Measurements from ENCODE around the gene PHEX.

PHEX gene

GRCh38 chrX:22159071-22159470, 126.9 kb downstream of the PHEX start:
- no peak for DNase-seq

GRCh38 chrX:22163326-22163725, 131.2 kb downstream of the PHEX start:
- DNase-seq, result no peak

GRCh38 chrX:22164770-22165388, 132.8 kb downstream of the PHEX start:
- DNase-seq, result no peak

- DNase-seq, result no peak
Measured at GRCh38 chrX:22165732-22166457, 133.8 kb downstream of the PHEX start.

- DNase-seq, result peak; percentile 1
Measured at GRCh38 chrX:22171287-22172060, 139.3 kb downstream of the PHEX start.

- DNase-seq, result no peak
Measured at GRCh38 chrX:22173966-22174365, 141.8 kb downstream of the PHEX start.

- peak; percentile 11 for DNase-seq
Measured at GRCh38 chrX:22177950-22178515, 145.9 kb downstream of the PHEX start.

- DNase-seq, result no peak
Measured at GRCh38 chrX:22184096-22184495, 152.0 kb downstream of the PHEX start.

GRCh38 chrX:22186165-22186564, 154.0 kb downstream of the PHEX start:
- DNase-seq, result no peak

- DNase-seq, result peak; percentile 60
Measured at GRCh38 chrX:22192419-22193060, 160.4 kb downstream of the PHEX start.

GRCh38 chrX:22193851-22194659, 161.9 kb downstream of the PHEX start:
- DNase-seq, result no peak

- no peak for DNase-seq
Measured at GRCh38 chrX:22194660-22194945, 162.5 kb downstream of the PHEX start.

- no peak for DNase-seq
Measured at GRCh38 chrX:22196149-22196548, 164.0 kb downstream of the PHEX start.

- DNase-seq, result no peak
Measured at GRCh38 chrX:22202251-22202650, 170.1 kb downstream of the PHEX start.

- DNase-seq, result no peak
Measured at GRCh38 chrX:22203186-22203585, 171.1 kb downstream of the PHEX start.

- DNase-seq, result no peak
Measured at GRCh38 chrX:22206781-22207180, 174.7 kb downstream of the PHEX start.

- no peak for DNase-seq
Measured at GRCh38 chrX:22220941-22221340, 188.8 kb downstream of the PHEX start.

GRCh38 chrX:22234380-22234779, 202.3 kb downstream of the PHEX start:
- no peak for DNase-seq

- DNase-seq, result no peak
Measured at GRCh38 chrX:22237479-22237878, 205.4 kb downstream of the PHEX start.

GRCh38 chrX:22246620-22247019, 214.5 kb downstream of the PHEX start:
- no peak for DNase-seq

- no peak for DNase-seq
Measured at GRCh38 chrX:22247169-22247568, 215.0 kb downstream of the PHEX start.

- DNase-seq, result no peak
Measured at GRCh38 chrX:22248401-22248800, 216.3 kb downstream of the PHEX start.
